Activated CD4-positive, alpha-beta memory T cell treated with anti-CD3 and anti-CD28 coated beads, Interleukin-2, amount 10 ng/mL, durations not matched to agents 7 days and 5 days (primary cell): ENCODE data around the gene ADAMTS14. TPM values are rescaled to one million over a fixed set of nuclear protein-coding genes. Genes with fewer than 3 reads are reported as not detected.
"Not testable (repeated sequence)": the region's sequence is repeated elsewhere in the genome, so short reads cannot be mapped to it uniquely, and the experiment has no call there.

Experiments used
- CTCF ChIA-PET: fragments of 350-600 bp; sonication (Branson Sonifier 250); formaldehyde crosslinking; loops from one replicate; lab custom pipeline; 2021; ENCODE audit warnings: antibody characterized with exemption, inconsistent platforms; lab: Charles Lee
- POLR2A ChIA-PET: fragments of 350-600 bp; sonication (Branson Sonifier 250); formaldehyde crosslinking; loops from one replicate; lab custom pipeline; 2021; ENCODE audit warnings: antibody characterized with exemption; lab: Charles Lee
- DNase-seq: peaks from one replicate; pipeline ENCODE4 v3.0.0-alpha.2; 2020
- H3K27ac Mint-ChIP-seq: one replicate; pipeline ENCODE4 v1.8.0; 2021; ENCODE audit warnings: mild to moderate bottlenecking, mixed read lengths
- H3K27me3 Mint-ChIP-seq: one replicate; pipeline ENCODE4 v1.8.0; 2021; ENCODE audit warnings: mixed read lengths
- H3K36me3 Mint-ChIP-seq: one replicate; pipeline ENCODE4 v1.8.0; 2021; ENCODE audit warnings: low read depth, mixed read lengths
- H3K4me1 Mint-ChIP-seq: one replicate; pipeline ENCODE4 v1.8.0; 2021; ENCODE audit warnings: mixed read lengths
- H3K4me3 Mint-ChIP-seq: one replicate; pipeline ENCODE4 v1.8.0; 2021; ENCODE audit warnings: mild to moderate bottlenecking, mixed read lengths
- H3K9me3 Mint-ChIP-seq: one replicate; pipeline ENCODE4 v1.8.0; 2021; ENCODE audit warnings: mixed read lengths
- total RNA-seq, 2 experiments: library from RNA; stranded (reverse); gene quantifications; one replicate each; pipeline ENCODE4 v1.2.3, GENCODE V29; 2021

The ADAMTS14 gene
- not detected for total RNA-seq

DNA sequence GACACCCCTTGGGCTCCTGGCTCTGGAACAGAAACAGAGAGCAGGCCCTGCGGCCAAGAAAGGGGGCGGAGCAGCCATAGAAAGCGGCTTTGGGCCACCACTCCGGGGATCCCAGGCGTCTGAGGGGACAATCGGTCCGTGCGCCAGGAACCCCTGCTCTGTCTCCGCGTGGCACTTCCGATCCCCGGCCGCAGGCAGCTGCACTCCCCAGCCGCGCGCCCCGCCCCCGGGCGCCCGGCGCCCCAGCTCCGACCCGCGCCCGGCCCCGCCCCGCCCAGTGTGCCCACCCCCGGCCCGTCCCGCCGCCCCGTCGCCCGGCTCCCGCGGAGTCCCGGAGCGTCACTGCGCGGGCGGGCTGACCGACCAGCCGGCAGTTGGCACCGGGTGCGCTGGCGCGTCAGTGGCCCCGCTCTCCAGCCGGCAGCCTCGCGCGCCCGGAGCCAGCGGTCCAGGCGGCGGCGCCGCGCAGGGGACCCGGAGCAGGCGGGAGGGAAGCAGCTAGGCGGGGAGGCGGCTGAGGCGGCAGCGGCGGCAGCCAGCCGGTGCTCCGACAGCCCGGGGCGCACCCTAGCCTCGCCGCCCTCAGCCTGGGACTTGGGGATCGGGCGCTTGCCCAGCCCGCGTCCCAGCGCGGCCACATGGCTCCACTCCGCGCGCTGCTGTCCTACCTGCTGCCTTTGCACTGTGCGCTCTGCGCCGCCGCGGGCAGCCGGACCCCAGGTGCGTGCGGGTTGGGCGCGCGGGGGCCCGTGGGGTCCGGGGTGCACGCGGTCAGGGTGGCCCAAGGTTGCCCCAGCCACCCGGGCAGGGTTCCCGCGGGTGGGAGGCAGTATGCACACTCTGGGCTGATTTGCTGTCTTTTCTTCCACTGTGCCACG is at the start of gene ADAMTS14:
TSS of gene ADAMTS14 (plus strand) at position 342 of the 878 bp plus-strand sequence. CDS start at position 639, 297 bp downstream.
- ChIA-PET POLR2A (no interaction called here), CTCF (no interaction called here)
- peak within 1 kb of the TSS; percentile 30 for H3K4me3 Mint-ChIP-seq
- H3K9me3 Mint-ChIP-seq, result no peaks in the 10 kb centered on the region
- H3K4me1 Mint-ChIP-seq, result peaks cover 10% of the 10 kb centered on the region
- H3K27me3 Mint-ChIP-seq, result peaks cover 33% of the 10 kb centered on the region
- no peak within 1 kb of the TSS for H3K27ac Mint-ChIP-seq
- no peak for DNase-seq
- no peaks in the 10 kb centered on the region for H3K36me3 Mint-ChIP-seq

DNA sequence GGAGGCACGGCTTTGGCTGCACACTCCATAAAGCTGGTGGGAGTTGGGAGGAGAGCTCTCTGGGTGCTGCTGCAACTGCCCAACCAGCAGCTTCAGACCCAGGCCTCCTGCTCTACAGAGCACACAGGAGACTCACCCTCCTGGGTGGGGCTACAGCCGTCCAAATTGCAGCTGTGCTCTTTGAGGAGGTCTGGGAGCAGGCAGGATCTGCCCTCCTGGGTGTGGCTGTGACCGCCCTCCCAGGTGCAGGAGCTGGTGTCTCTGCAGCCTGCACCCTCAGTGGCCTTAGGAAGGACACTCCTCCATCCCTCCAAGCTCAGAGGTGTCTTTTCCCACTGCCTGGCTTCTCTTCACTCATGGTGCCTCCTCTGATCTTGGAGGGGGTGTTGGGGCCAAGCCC is 49.8 kb upstream of the ADAMTS14 start:
- POLR2A ChIA-PET, result no interaction called here
- Mint-ChIP-seq H3K4me1 (peaks cover 14% of the 10 kb centered on the region), H3K27me3 (peaks cover 7% of the 10 kb centered on the region), H3K27ac (no peak overlapping the region), H3K36me3 (peaks cover 4% of the 10 kb centered on the region), H3K4me3 (no peak overlapping the region), H3K9me3 (peaks cover 3% of the 10 kb centered on the region)
- CTCF ChIA-PET, result no interaction called here
- no peak for DNase-seq

DNA sequence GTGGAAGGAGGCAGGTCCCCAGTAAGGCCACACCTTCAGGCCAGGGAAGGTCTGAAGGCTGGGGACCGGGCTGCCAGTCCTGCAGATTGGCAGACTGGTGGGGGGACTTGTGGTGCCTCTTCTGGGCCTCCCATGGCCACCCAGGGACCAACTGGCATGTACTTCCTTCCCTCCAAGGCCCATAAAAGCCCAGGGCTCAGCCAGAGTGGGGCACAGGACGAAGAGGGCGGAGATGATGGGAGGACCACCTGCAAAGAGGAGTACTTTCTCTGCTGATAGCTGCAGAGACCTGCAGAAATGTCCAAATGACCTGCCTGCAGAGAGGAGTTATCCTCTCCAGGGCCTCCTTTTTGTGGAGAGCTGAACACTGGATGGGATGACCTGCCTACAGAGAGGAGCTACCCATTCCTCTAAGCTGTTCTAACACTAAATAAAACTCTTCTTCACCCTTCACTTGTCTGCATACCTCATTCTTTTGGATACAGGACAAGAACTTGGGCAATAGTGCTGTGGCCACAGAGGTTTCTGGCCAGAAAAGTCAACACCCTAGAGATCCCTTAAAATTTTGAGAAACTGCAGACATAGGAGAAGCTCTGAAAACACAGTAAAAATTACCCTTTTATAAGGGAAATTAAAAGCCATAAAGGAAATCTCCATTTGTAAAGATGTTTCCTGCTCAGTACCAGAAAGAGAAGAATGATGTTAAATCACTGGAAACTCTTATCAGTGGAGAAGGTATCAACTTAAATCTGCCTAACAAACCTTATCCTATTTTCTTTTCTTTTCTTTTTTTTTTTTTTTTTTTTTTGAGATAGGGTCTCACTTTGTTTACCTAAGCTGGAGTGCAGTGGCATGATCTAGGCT is 49.1 kb upstream of the ADAMTS14 start:
- peaks cover 4% of the 10 kb centered on the region for H3K36me3 Mint-ChIP-seq
- no peak for DNase-seq
- peaks cover 3% of the 10 kb centered on the region for H3K9me3 Mint-ChIP-seq
- no peak overlapping the region for H3K4me3 Mint-ChIP-seq
- H3K27ac Mint-ChIP-seq, result no peak overlapping the region
- POLR2A ChIA-PET, result no interaction called here
- CTCF ChIA-PET, result no interaction called here
- H3K4me1 Mint-ChIP-seq, result peaks cover 10% of the 10 kb centered on the region
- H3K27me3 Mint-ChIP-seq, result peaks cover 9% of the 10 kb centered on the region

DNA sequence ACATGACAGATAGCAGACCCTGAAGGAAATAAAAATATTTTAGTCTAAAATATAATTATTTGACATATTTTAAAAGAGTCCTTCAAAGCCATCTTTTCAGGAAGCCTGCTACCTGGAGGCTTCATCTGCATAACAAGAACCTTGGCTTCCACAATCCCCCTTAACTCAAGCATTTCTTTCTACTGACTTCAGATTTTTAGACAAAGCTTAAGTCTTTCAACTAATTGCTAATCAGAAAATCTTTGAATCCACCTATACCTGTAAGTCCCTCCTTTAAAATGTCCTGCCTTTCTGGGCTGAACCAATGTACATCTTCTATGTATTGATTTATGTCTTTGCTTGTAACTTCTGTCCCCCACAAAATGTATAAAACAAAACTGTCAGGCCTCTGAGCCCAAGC is 46.2 kb upstream of the ADAMTS14 start:
- ChIA-PET POLR2A (no interaction called here), CTCF (no interaction called here)
- Mint-ChIP-seq H3K9me3 (peaks cover 2% of the 10 kb centered on the region), H3K27ac (no peak overlapping the region), H3K36me3 (no peaks in the 10 kb centered on the region), H3K4me1 (no peaks in the 10 kb centered on the region), H3K4me3 (no peak overlapping the region), H3K27me3 (peaks cover 11% of the 10 kb centered on the region)
- no peak for DNase-seq

- Mint-ChIP-seq H3K36me3 (no peaks in the 10 kb centered on the region), H3K4me1 (no peaks in the 10 kb centered on the region), H3K27ac (no peak overlapping the region), H3K9me3 (peaks cover 2% of the 10 kb centered on the region), H3K27me3 (peaks cover 21% of the 10 kb centered on the region), H3K4me3 (no peak overlapping the region)
- ChIA-PET POLR2A (interaction anchor here (0.7 kb wide), 1 partner anchor 778 kb away, joined by 3 read pairs; no protein-coding TSS in a partner anchor), CTCF (no interaction called here)
- no peak for DNase-seq
These were observed 43.0 kb upstream of the ADAMTS14 start for GRCh38 chr10:70629338-70629737.

- H3K9me3 Mint-ChIP-seq, H3K27ac Mint-ChIP-seq, CTCF ChIA-PET, DNase-seq, H3K36me3 Mint-ChIP-seq, H3K4me3 Mint-ChIP-seq, H3K4me1 Mint-ChIP-seq: not testable (repeated sequence)
- POLR2A ChIA-PET, result interaction anchor here (0.6 kb wide), 1 partner anchor 64 kb away, joined by 3 read pairs; no protein-coding TSS in a partner anchor
- peaks cover 14% of the 10 kb centered on the region for H3K27me3 Mint-ChIP-seq
These were observed 40.6 kb upstream of the ADAMTS14 start for GRCh38 chr10:70631735-70632134.

DNA sequence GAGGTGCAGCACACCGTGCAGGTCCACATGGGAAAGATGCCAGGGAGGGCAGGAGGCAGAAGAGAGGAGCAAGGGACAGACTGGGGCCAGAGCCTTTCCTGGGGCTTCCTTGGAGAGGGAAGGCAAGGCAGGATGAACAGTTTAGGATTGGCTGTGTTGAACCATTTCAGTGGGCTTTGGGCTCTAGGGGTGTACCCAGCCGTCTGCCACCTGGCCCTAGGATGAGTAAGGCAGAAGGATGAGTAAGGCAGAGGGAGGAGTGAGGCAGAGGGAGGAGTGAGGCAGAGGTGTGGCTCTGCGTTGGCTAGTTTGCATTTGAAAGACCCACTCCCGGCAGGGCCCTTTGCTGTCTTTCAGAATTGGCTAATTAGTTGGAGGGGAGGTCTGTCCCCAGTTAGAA is 38.3 kb upstream of the ADAMTS14 start:
- no peak for DNase-seq
- Mint-ChIP-seq H3K9me3 (peaks cover 2% of the 10 kb centered on the region), H3K27ac (no peak overlapping the region), H3K36me3 (no peaks in the 10 kb centered on the region), H3K4me1 (no peaks in the 10 kb centered on the region), H3K4me3 (no peak overlapping the region), H3K27me3 (peaks cover 12% of the 10 kb centered on the region)
- CTCF ChIA-PET, result no interaction called here
- POLR2A ChIA-PET, result no interaction called here

DNA sequence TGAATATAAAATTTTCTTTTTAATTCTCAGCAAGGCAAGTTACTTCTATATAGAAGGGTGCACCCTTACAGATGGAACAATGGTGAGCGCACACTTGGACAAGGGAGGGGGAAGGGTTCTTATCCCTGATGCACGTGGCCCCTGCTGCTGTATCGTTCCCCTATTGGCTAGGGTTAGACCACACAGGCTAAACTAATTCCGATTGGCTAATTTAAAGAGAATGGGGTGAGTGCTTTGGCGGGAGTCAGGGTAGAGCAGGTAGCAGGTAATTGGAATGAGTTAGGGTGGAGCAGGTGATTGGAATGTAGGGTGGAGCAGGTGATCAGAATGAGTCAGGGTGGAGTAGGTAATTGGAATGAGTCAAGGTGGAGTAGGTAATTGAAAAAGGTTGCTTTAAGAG is 37.8 kb upstream of the ADAMTS14 start:
- H3K27me3 Mint-ChIP-seq, result peaks cover 12% of the 10 kb centered on the region
- CTCF ChIA-PET, H3K4me3 Mint-ChIP-seq, DNase-seq, H3K27ac Mint-ChIP-seq, POLR2A ChIA-PET, H3K9me3 Mint-ChIP-seq, H3K36me3 Mint-ChIP-seq, H3K4me1 Mint-ChIP-seq: not testable (repeated sequence)

DNA sequence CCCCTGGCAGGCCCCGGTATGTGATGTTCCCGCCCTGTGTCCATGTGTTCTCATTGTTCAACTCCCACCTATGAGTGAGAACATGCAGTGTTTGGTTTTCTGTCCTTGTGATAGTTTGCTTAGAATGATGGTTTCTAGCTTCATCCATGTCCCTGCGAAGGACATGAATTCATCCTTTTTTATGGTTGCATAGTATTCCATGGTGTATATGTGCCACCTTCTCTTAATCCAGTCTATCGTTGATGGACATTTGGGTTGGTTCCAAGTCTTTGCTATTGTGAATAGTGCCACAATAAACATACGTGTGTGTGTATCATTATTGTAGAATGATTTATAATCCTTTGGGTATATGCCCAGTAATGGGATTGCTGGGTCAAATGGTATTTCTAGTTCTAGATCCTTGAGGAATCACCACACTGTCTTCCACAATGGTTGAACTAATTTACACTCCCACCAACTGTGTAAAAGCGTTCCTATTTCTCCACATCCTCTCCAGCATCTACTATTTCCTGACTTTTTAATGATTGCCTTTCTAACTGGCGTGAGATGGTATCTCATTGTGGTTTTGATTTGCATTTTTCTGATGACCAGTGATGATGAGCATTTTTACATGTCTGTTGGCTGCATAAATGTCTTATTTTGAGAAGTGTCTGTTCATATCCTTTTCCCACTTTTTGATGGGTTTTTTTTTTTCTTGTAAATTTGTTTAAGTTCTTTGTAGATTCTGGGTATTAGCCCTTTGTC is 32.5 kb upstream of the ADAMTS14 start:
- POLR2A ChIA-PET, H3K27ac Mint-ChIP-seq, H3K36me3 Mint-ChIP-seq, H3K9me3 Mint-ChIP-seq, DNase-seq, H3K4me3 Mint-ChIP-seq, H3K4me1 Mint-ChIP-seq: not testable (repeated sequence)
- CTCF ChIA-PET, result interaction anchor here (0.7 kb wide), 1 partner anchor 80 kb away, joined by 5 read pairs; no protein-coding TSS in a partner anchor
- H3K27me3 Mint-ChIP-seq, result peaks cover 29% of the 10 kb centered on the region

DNA sequence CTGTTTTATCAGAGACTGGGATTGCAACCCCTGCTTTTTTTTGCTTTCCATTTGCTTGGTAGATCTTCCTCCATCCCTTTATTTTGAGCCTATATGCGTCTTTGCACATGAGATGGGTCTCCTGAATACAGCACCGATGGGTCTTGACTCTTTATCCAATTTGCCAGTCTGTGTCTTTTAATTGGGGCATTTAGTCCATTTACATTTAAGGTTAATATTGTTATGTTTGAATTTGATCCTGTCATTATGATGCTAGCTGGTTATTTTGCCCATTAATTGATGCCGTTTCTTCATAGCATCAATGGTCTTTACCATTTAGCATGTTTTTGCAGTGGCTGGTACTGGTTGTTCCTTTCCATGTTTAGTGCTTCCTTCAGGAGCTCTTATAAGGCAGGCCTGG is 29.0 kb upstream of the ADAMTS14 start:
- DNase-seq, H3K9me3 Mint-ChIP-seq, H3K4me3 Mint-ChIP-seq, POLR2A ChIA-PET, H3K4me1 Mint-ChIP-seq, CTCF ChIA-PET, H3K27ac Mint-ChIP-seq, H3K36me3 Mint-ChIP-seq: not testable (repeated sequence)
- H3K27me3 Mint-ChIP-seq, result peaks cover 31% of the 10 kb centered on the region

DNA sequence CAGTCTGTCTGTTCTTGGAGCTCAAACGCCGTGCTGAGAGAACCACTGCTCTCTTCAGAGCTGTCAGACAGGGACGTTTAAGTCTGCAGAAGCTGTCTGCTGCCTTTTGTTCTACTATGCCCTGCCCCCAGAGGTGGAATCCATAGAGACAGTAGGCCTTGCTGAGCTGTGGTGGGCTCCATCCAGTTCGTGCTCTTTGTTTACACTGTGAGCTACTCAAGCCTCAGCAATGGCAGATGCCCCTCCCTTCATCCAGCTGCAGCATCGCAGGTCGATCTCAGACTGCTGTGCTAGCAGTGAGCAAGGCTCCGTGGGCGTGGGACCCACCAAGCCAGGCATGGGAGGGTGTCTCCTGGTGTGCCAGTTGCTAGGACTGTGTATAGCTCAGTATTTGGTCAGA is 27.3 kb upstream of the ADAMTS14 start:
- CTCF ChIA-PET, DNase-seq, H3K36me3 Mint-ChIP-seq, H3K4me3 Mint-ChIP-seq, H3K4me1 Mint-ChIP-seq, H3K27ac Mint-ChIP-seq, POLR2A ChIA-PET: not testable (repeated sequence)
- peaks cover 31% of the 10 kb centered on the region for H3K27me3 Mint-ChIP-seq
- peaks cover 18% of the 10 kb centered on the region for H3K9me3 Mint-ChIP-seq

GRCh38 chr10:70647086-70647485 is 25.2 kb upstream of the ADAMTS14 start:
- H3K4me3 Mint-ChIP-seq, result no peak overlapping the region
- peaks cover 37% of the 10 kb centered on the region for H3K9me3 Mint-ChIP-seq
- no peaks in the 10 kb centered on the region for H3K36me3 Mint-ChIP-seq
- H3K4me1 Mint-ChIP-seq, result peaks cover 2% of the 10 kb centered on the region
- no peak overlapping the region for H3K27ac Mint-ChIP-seq
- ChIA-PET CTCF (no interaction called here), POLR2A (no interaction called here)
- H3K27me3 Mint-ChIP-seq, result peaks cover 25% of the 10 kb centered on the region
- DNase-seq, result no peak

- DNase-seq, result no peak
- Mint-ChIP-seq H3K9me3 (peaks cover 43% of the 10 kb centered on the region), H3K27me3 (peaks cover 12% of the 10 kb centered on the region), H3K27ac (no peak overlapping the region), H3K4me1 (peaks cover 2% of the 10 kb centered on the region), H3K36me3 (no peaks in the 10 kb centered on the region), H3K4me3 (no peak overlapping the region)
- ChIA-PET POLR2A (no interaction called here), CTCF (no interaction called here)
These were observed 23.9 kb upstream of the ADAMTS14 start for GRCh38 chr10:70648427-70648826.
